Lung (tissue), 12 donors: ENCODE data around the gene TPH1. TPM values are rescaled to one million over a fixed set of nuclear protein-coding genes. Genes with fewer than 3 reads are reported as not detected.

Source experiments
- ATAC-seq: fragments of 200-7000 bp; cut with Tn5 transposase; one replicate; pipeline ENCODE4 v1.9.1; 2020; ENCODE audit warnings: moderate number of reproducible peaks; ENCODE audit not compliant: insufficient read depth, low FRiP score
- DNase-seq, 3 donors: peaks; one replicate each; pipeline ENCODE4 v3.0.0-alpha.2; 2013 to 2017
- H3K27ac ChIP-seq, 2 donors: one replicate each; pipeline ENCODE4 v1.5.1; 2013; ENCODE audit warnings: mild to moderate bottlenecking in 2 of 2, moderate library complexity in 2 of 2, control low read depth in 1 of 2, inconsistent platforms in 1 of 2, low read depth in 1 of 2, low read length in 1 of 2
- H3K27me3 ChIP-seq, 3 donors: one replicate each; pipeline ENCODE4 v1.5.1; 2013; ENCODE audit warnings: low read length in 2 of 3; ENCODE audit not compliant: control insufficient read depth in 3 of 3, insufficient read depth in 3 of 3
- H3K36me3 ChIP-seq, 4 donors: one replicate each; pipeline ENCODE4 v1.5.1; 2013; ENCODE audit warnings: low read length in 4 of 4, mild to moderate bottlenecking in 1 of 4, moderate library complexity in 1 of 4; ENCODE audit not compliant: control insufficient read depth in 4 of 4, insufficient read depth in 4 of 4
- H3K4me1 ChIP-seq, 5 donors: one replicate each; pipeline ENCODE4 v1.5.1; 2013; ENCODE audit warnings: low read length in 5 of 5, mild to moderate bottlenecking in 2 of 5, moderate library complexity in 1 of 5; ENCODE audit not compliant: control insufficient read depth in 5 of 5, insufficient read depth in 5 of 5
- H3K4me3 ChIP-seq: one replicate; pipeline ENCODE4 v1.5.1; 2013; ENCODE audit warnings: mild to moderate bottlenecking, control low read depth, moderate library complexity
- H3K9ac ChIP-seq, 2 donors: one replicate each; pipeline ENCODE4 v1.5.1; 2013; ENCODE audit warnings: low read length in 2 of 2, control low read depth in 1 of 2; ENCODE audit not compliant: insufficient read depth in 1 of 2
- H3K9me3 ChIP-seq, 4 donors: one replicate each; pipeline ENCODE4 v1.5.1; 2013; ENCODE audit warnings: low read length in 3 of 4, mild to moderate bottlenecking in 1 of 4, moderate library complexity in 1 of 4; ENCODE audit not compliant: control insufficient read depth in 4 of 4, insufficient read depth in 3 of 4
- WGBS, 2 donors: extraction: QIAGEN DNeasy Blood & Tissue Kit; methylation state at CpG; one replicate each; pipeline ENCODE4 v1.1.7; 2013; 5-methylcytosine and 5-hydroxymethylcytosine counted together
- polyA plus RNA-seq, 2 donors: library from polyadenylated mRNA; stranded (reverse); fragments of 200-250 nt; gene quantifications; one replicate each; pipeline ENCODE4 v1.2.1, GENCODE V29; 2013
- total RNA-seq, 2 donors: library from RNA; depleted of rRNA in 1 of 2; stranded (reverse); fragments of >200 nt in 1 of 2; gene quantifications; one replicate each; pipeline ENCODE4 v1.2.1, GENCODE V29; 2014 to 2021
- TF ChIP-seq, protein P1 (sequence below): IDR thresholded peaks from 2 replicates; pipeline ENCODE4 v1.5.1; 2012; ENCODE audit warnings: mild to moderate bottlenecking; ENCODE audit errors: control extremely low read depth, extremely low read depth
- donor health status: control.
- donor health status: control.
- donor health status: Bipolar disorder and iron deficiency.
- donor health status: healthy.
- donor health status: DM: yes; HTN: yes; CAD: no.

The TPH1 gene
- total and polyA plus RNA-seq, 4 donors: 0.13 to 2.8 (median 0.55) TPM

DNA sequence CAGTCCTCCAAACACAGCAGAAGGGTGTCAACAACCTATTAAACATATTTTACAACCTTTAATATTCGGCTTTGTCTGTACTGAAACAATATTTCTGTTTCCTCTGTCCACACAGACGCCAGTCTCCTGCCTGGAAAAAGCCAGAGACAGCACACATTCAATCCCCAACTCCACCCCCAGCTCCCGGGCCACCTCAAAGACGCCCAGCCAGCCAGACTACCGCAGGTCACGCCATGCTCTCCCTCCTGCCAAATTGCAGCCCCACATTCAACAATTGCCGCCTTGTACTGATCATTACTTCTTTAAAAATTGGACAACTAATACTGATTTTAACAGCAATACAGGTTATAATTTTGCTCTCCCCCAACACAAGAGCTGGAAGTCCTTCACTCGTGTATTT, 34.4 kb downstream of the TPH1 start:
- Histone ChIP-seq H3K27ac (no peak overlapping the region), H3K9ac (no peak overlapping the region), H3K9me3 (no peaks in the 10 kb centered on the region), H3K4me1 (peaks cover 2 to 11% (median 5%) of the 10 kb centered on the region in 5 donors), H3K36me3 (no peaks in the 10 kb centered on the region), H3K27me3 (peaks cover 0 to 5% (median 4%) of the 10 kb centered on the region in 3 donors), H3K4me3 (no peak overlapping the region)
- DNase-seq (no peak), ATAC-seq (no peak)
- TF ChIP-seq, protein P1, sequence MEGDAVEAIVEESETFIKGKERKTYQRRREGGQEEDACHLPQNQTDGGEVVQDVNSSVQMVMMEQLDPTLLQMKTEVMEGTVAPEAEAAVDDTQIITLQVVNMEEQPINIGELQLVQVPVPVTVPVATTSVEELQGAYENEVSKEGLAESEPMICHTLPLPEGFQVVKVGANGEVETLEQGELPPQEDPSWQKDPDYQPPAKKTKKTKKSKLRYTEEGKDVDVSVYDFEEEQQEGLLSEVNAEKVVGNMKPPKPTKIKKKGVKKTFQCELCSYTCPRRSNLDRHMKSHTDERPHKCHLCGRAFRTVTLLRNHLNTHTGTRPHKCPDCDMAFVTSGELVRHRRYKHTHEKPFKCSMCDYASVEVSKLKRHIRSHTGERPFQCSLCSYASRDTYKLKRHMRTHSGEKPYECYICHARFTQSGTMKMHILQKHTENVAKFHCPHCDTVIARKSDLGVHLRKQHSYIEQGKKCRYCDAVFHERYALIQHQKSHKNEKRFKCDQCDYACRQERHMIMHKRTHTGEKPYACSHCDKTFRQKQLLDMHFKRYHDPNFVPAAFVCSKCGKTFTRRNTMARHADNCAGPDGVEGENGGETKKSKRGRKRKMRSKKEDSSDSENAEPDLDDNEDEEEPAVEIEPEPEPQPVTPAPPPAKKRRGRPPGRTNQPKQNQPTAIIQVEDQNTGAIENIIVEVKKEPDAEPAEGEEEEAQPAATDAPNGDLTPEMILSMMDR: no peak
- 92 to 96% methylated on average over 8 of the region's 8 CpGs for WGBS, 2 donors

DNA sequence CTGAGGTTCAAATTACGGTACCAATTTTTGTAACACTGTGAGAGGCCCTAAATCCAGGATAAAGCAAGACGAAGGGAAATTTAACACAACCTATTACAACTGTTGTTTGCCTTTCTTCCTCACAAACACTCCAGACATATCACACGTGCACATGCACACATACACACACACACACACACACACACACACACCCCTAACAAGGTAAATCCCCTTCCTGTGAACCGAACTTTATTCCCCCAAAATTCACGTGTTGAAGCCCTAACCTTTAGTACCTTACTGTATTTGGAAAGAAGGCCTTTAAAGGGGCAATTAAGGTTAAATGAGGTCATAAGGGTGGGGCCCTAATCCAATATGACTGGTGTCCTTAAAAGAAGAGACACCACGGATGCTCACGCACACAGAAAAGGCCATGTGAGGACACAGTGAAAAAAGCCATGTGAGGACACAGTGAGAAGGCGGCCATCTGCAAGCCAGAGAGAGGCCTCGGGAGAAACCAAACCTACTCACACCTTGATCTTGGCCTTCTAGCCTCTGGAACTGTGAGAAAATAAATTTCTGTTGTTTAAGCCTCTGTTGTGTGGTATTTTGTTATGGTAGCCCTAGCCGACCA, 35.0 kb downstream of the TPH1 start:
- 92 to 93% methylated on average over 10 of the region's 10 CpGs for WGBS, 2 donors
- Histone ChIP-seq H3K27ac (no peak overlapping the region), H3K4me1 (peaks cover 2 to 11% (median 5%) of the 10 kb centered on the region in 5 donors), H3K9ac (no peak overlapping the region), H3K4me3 (no peak overlapping the region), H3K27me3 (peaks cover 0 to 5% (median under 1%) of the 10 kb centered on the region in 3 donors), H3K36me3 (peaks cover 0 to 5% (median 2%) of the 10 kb centered on the region in 4 donors), H3K9me3 (no peaks in the 10 kb centered on the region)
- ATAC-seq (no peak), DNase-seq (no peak)
- TF ChIP-seq, protein P1: no peak

DNA sequence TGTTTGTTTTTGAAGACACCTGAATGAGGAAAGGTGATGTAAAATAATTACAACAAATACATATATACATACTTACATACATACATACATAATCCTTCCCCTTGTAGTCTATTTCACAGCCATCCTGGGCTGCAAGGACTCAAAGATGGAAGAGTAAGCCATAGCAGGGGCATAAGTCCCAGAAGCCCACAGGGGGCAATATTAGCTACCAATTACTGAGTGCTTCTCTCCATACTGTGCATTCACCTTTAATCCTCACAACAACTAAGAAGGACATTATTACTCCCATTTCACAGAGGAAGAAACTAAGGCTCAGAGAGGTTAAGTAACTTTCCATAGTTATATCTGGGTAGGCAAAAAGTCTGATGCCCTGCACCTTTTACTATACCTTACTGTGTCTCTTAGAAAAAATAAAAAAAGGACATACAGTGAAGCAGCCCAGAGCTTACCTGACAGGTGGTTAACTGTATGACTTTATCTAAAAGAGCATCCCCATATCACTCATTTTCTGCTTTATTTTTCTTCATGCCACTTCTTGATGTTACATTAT, 35.9 kb downstream of the TPH1 start:
- Histone ChIP-seq H3K4me3 (no peak overlapping the region), H3K9ac (no peak overlapping the region), H3K9me3 (no peaks in the 10 kb centered on the region), H3K27ac (no peak overlapping the region), H3K4me1 (peaks cover 2 to 11% (median 5%) of the 10 kb centered on the region in 5 donors), H3K27me3 (peaks cover 0 to 5% (median 0%) of the 10 kb centered on the region in 3 donors), H3K36me3 (peaks cover 0 to 10% (median 2%) of the 10 kb centered on the region in 4 donors)
- TF ChIP-seq, protein P1: no peak
- DNase-seq: no peak
- ATAC-seq: no peak
